OCI-LY7 (cell line): Measurements from ENCODE around the gene ZFX.

Source experiments
- EZH2phosphoT487 ChIP-seq: fragments of 200-600 bp; sonication (generic); IDR thresholded peaks from 2 replicates; pipeline ENCODE4 v1.6.1; 2018; ENCODE audit warnings: low read depth, borderline replicate concordance, mild to moderate bottlenecking, mixed run types, antibody characterized with exemption, low read length, moderate library complexity, mixed read lengths
- TF ChIP-seq, protein P1 (sequence below): fragments of 200-600 bp; sonication (generic); conservative IDR thresholded peaks from 2 replicates; pipeline ENCODE4 v1.5.1; 2014; ENCODE audit warnings: mild to moderate bottlenecking, antibody characterized with exemption, low read length, moderate library complexity, mixed read lengths

DNA sequence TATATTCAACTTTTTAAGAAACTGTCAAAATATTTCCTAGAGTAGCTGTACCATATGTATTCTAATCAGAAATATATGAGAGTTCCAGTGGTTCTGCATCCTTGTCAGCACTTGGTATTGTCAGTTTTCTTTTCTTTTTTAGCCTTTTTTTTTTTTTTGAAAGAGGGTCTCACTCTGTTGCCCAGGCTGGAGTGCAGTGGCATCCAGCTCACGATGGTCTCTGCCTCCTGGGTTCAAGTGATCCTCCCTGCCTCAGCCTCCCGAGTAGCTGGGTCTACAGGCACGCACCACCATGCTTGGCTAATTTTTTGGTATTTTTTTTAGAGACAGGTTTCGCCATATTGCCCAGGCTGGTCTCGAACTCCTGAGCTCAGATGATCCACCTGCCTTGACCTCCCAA is 79.1 kb downstream of the ZFX start:
- TF ChIP-seq, protein P1, sequence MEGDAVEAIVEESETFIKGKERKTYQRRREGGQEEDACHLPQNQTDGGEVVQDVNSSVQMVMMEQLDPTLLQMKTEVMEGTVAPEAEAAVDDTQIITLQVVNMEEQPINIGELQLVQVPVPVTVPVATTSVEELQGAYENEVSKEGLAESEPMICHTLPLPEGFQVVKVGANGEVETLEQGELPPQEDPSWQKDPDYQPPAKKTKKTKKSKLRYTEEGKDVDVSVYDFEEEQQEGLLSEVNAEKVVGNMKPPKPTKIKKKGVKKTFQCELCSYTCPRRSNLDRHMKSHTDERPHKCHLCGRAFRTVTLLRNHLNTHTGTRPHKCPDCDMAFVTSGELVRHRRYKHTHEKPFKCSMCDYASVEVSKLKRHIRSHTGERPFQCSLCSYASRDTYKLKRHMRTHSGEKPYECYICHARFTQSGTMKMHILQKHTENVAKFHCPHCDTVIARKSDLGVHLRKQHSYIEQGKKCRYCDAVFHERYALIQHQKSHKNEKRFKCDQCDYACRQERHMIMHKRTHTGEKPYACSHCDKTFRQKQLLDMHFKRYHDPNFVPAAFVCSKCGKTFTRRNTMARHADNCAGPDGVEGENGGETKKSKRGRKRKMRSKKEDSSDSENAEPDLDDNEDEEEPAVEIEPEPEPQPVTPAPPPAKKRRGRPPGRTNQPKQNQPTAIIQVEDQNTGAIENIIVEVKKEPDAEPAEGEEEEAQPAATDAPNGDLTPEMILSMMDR, result no peak
- no peak for TF ChIP-seq EZH2phosphoT487
